Effector memory CD4-positive, alpha-beta T cell (primary cell): ENCODE measurements around the gene TTC39B.

Experiments used
- DNase-seq, 3 donors: peaks; one replicate each; pipeline ENCODE4 v3.0.0-alpha.2; 2020
- H3K27ac ChIP-seq: 2 replicates; pipeline ENCODE4 v1.7.0; 2013; ENCODE audit warnings: mild to moderate bottlenecking, low read length, moderate library complexity; ENCODE audit not compliant: insufficient read depth, poor library complexity, severe bottlenecking
- H3K27me3 ChIP-seq: replicated peaks from 2 replicates; pipeline ENCODE4 v1.7.0; 2013; ENCODE audit warnings: mild to moderate bottlenecking, low read length; ENCODE audit not compliant: insufficient read depth, control insufficient read depth, poor library complexity, severe bottlenecking
- H3K36me3 ChIP-seq: 2 replicates; pipeline ENCODE4 v1.7.0; 2013; ENCODE audit warnings: mild to moderate bottlenecking, low read length, moderate library complexity; ENCODE audit not compliant: control insufficient read depth, insufficient read depth
- H3K4me1 ChIP-seq: 2 replicates; pipeline ENCODE4 v1.7.0; 2013; ENCODE audit warnings: low read length, mild to moderate bottlenecking; ENCODE audit not compliant: control insufficient read depth, insufficient read depth, poor library complexity, severe bottlenecking
- H3K4me3 ChIP-seq: 2 replicates; pipeline ENCODE4 v1.7.0; 2013; ENCODE audit warnings: low read length, low read depth, mild to moderate bottlenecking; ENCODE audit not compliant: insufficient read depth, poor library complexity, severe bottlenecking
- H3K9me3 ChIP-seq: 2 replicates; pipeline ENCODE4 v1.7.0; 2013; ENCODE audit warnings: mild to moderate bottlenecking, low read length, moderate library complexity; ENCODE audit not compliant: control insufficient read depth

TTC39B gene

DNA sequence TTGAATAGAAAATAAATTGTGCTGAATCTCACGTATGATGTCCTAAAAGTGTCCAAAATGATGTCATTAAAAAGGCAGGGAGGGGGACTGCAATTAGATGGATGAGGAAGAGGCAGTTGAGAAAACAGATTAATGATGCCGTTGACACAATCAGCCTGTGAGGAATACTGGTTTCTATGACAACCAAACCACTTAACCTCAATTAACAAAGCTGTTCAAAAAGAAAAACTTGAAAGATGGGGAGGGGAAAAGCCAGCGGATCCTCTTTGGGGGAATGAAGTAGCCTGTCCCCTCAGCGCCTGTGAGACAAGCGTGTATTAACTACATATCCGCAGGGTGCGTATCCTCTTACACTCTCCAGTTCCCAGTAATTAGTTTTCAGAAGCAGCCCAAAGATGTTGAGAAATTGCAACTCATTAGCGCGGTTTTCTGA, 160.7 kb downstream of the TTC39B start:
- Histone ChIP-seq H3K9me3 (no peaks in the 10 kb centered on the region), H3K4me3 (no peak overlapping the region), H3K4me1 (no peaks in the 10 kb centered on the region), H3K36me3 (no peaks in the 10 kb centered on the region), H3K27me3 (no peaks in the 10 kb centered on the region), H3K27ac (no peak overlapping the region)
- DNase-seq, result no peak

DNA sequence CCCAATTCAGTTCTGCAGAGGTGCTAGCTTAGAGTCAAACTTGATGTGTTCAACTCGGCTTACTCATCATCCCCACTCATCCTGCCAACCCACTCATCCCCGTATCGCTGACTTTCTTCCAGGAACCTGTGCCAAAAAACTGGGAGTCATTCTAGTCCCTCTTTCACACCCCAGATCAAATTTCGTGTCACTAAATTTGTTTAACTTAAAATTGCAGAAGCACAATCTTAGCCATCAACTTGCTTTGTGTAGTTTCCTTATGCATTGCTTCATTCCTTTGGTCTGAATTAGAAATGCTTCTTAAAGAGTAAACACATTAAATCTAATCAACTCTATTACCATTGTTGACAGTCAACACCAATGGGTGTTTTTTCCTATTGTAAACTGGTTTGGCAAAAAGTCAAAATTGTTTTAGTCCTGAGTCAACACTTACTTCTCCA, 162.4 kb downstream of the TTC39B start:
- no peak overlapping the region for H3K4me3 ChIP-seq
- no peak overlapping the region for H3K27ac ChIP-seq
- H3K9me3 ChIP-seq, result no peaks in the 10 kb centered on the region
- no peaks in the 10 kb centered on the region for H3K27me3 ChIP-seq
- H3K4me1 ChIP-seq, result no peaks in the 10 kb centered on the region
- no peak for DNase-seq
- no peaks in the 10 kb centered on the region for H3K36me3 ChIP-seq

DNA sequence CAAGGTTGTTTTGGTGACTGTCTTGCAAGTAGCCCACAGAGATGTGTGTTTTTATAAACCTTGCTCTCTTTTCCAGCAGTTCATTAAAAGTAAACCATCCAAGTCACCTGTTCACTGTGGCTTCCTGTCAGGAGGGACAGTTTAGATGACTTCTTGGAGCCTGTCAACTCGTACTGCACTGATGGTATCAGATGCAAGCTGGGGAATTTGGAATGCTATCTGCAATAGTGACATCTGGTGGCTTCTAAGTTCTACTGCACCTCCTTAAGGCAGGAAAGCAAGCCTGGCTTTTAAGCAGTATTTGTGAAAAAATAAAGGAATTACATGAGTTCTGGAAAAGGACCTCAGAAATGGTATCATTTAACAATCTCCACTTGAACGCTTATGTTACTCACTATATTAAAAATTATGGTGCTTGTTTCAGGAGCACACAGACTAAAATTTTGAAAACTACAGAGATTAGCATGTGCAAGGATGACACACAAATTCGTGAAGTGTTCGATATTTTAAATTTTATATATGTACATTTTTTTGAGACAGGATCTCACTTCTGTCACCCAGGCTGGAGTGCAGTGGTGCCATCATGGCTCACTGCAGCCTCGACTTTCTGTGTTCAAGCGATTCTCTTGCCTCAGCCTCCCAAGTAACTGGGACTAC, 164.0 kb downstream of the TTC39B start:
- Histone ChIP-seq H3K27me3 (no peaks in the 10 kb centered on the region), H3K4me3 (no peak overlapping the region), H3K36me3 (no peaks in the 10 kb centered on the region), H3K4me1 (no peaks in the 10 kb centered on the region), H3K27ac (no peak overlapping the region), H3K9me3 (no peaks in the 10 kb centered on the region)
- no peak for DNase-seq

DNA sequence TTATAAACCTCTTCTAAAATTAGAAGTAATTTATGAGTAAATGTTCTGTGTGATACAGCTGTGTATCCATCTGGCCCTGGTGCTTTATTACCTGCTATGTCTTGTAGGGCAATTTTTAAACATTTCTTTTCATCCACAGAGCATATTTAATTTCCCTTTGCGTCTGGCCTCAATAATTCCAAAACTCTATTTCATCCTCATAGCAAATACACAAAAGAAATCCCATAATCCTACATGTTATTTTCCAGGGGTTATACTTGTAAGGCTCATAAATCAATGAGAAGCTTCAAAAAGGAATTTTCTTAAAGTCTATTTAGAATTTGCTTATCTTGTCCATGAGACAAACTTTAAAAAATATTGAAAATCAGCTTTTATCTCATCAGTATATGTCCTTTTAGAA, 167.0 kb downstream of the TTC39B start:
- no peaks in the 10 kb centered on the region for H3K4me1 ChIP-seq
- H3K27ac ChIP-seq, result no peak overlapping the region
- H3K9me3 ChIP-seq, result no peaks in the 10 kb centered on the region
- no peak overlapping the region for H3K4me3 ChIP-seq
- no peak for DNase-seq
- no peaks in the 10 kb centered on the region for H3K36me3 ChIP-seq
- H3K27me3 ChIP-seq, result no peaks in the 10 kb centered on the region

DNA sequence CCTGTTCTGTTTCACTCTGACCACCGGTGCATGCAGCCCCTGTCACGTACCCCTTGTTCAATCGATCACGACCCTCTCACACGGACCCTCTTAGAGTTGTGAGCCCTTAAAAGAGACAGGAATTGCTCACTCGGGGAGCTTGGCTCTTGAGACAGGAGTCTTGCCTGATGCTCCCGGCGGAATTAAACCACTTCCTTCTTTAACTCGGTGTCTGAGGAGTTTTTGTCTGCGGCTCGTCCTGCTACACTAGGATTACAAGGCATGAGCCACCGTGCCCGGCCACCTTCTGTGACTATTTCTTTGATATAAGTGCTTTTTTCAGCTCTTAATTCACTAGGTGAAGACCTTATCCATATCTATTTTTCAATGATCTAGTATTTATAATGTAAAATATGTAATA, 167.5 kb downstream of the TTC39B start:
- H3K27me3 ChIP-seq, result no peaks in the 10 kb centered on the region
- H3K9me3 ChIP-seq, result no peaks in the 10 kb centered on the region
- H3K27ac ChIP-seq, result no peak overlapping the region
- no peaks in the 10 kb centered on the region for H3K36me3 ChIP-seq
- H3K4me1 ChIP-seq, result no peaks in the 10 kb centered on the region
- DNase-seq, result no peak
- no peak overlapping the region for H3K4me3 ChIP-seq

DNA sequence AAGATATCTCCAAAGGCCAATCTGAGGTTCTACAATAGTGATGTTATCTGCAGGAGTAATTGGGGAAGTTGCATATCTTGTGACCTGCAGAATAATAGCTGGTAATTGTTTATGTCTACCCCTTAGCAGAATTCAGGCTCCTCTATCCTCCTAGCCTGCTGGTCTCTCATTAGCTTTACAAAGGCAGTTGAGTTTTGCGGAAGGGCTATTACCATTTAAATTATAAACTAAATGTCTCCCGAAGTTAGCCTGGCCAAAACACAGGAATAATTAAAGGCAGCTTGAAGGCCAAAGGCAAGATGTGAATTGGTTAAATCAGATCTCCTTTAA, 168.7 kb downstream of the TTC39B start:
- Histone ChIP-seq H3K4me1 (no peaks in the 10 kb centered on the region), H3K4me3 (no peak overlapping the region), H3K27me3 (no peaks in the 10 kb centered on the region), H3K27ac (no peak overlapping the region), H3K36me3 (no peaks in the 10 kb centered on the region), H3K9me3 (no peaks in the 10 kb centered on the region)
- no peak for DNase-seq

DNA sequence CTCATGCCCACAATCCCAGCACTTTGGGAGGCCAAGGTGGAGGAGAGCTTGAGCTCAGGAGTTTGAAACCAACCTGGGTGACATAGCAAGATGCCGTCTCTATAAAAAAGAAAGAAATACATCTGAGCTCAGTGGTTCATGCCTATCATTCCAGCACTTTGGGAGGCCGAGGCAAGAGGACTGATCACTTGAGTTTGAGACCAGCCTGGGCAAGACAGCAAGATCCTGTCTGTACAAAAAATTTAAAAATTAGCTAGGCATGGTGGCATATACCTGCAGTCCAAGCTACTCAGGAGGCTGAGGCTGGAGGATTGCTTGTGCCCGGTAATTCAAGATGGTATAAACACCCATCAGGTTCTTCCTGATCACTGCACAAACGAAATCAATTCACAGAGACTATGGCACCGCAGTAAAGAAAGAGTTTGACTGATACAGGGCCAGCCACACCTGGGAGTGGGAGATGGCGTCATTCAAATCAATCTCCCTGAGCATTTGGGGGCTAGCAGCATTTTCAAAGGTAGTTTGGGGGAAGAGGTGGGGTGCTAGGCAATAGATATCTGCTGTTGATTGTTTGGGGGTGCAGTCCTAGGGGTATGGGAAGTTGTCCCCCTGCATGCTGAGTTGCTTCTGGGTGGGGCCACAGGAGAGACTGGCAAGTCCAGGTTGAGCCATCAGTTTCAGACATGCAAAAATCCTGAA, 169.2 kb downstream of the TTC39B start:
- H3K27me3 ChIP-seq, result no peaks in the 10 kb centered on the region
- H3K9me3 ChIP-seq, result no peaks in the 10 kb centered on the region
- H3K4me1 ChIP-seq, result no peaks in the 10 kb centered on the region
- no peaks in the 10 kb centered on the region for H3K36me3 ChIP-seq
- DNase-seq, result no peak
- no peak overlapping the region for H3K4me3 ChIP-seq
- no peak overlapping the region for H3K27ac ChIP-seq

DNA sequence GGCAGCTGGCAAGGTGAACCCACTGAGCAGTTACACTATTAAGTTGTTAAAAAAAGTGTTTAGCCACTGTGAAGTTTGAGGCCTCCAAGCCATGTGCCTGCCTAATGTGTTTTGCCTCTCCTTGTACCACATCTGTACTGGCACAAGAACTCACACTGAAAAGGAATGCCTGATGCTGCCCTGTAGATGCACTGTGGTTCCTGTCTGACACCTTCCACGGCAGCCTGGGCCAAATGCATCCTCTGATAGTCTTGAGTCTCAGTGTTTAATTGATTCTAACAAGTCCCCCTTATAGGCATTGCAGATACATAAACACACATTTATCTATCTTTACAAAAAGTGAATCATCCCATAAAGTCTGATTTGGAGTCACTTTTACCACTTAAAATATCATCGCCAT, 169.9 kb downstream of the TTC39B start:
- Histone ChIP-seq H3K4me1 (no peaks in the 10 kb centered on the region), H3K27ac (no peak overlapping the region), H3K4me3 (no peak overlapping the region), H3K27me3 (no peaks in the 10 kb centered on the region), H3K36me3 (no peaks in the 10 kb centered on the region), H3K9me3 (no peaks in the 10 kb centered on the region)
- DNase-seq, result no peak

DNA sequence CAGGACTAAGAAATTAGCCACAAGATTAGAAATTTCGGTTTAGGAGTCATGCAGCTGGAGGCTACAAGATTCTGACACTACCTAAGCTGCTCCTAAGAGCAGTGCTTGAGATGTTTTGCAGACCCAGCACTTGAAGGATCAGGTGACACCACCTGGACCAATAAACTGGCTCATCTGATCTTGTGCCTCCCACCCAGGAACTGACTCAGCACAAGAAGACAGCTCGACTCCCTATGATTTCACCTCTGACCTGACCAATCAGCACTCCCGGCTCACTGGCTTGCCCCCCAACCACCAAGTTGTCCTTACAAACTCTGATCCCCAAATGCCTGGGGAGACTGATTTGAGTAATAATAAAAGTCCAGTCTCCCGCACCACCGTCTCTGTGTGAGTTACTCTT, 170.4 kb downstream of the TTC39B start:
- Histone ChIP-seq H3K9me3 (no peaks in the 10 kb centered on the region), H3K4me3 (no peak overlapping the region), H3K36me3 (no peaks in the 10 kb centered on the region), H3K4me1 (no peaks in the 10 kb centered on the region), H3K27ac (no peak overlapping the region), H3K27me3 (no peaks in the 10 kb centered on the region)
- no peak for DNase-seq

DNA sequence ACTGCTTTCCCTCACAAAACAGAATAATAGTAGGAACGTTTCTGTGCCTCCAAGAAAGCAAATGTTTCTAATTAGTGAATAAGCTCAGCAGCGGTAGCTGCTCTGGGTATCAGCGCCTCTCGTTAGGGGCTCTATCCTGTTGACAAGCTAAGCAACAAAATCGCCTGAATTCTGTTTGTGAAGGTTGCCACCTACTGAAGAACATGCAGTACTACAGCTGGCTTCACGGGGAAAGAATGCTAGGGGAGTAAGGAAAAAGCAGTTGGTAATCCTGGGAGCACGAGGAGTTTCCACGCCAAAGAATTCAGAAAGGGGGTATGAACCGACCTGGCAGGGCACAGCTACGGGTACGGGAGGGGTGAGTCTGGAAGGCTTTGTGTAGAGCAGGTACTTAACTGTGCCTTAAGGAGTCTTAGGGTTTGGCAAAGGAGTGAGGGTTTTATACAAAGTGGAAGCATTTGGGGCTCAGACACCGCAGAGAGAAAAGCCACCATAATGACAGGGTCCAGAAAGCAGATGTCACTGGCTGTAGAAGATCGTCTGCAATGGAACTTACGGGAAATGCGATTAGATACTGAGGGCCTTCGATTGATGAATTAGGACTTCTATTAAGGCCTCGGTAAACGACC, 171.7 kb downstream of the TTC39B start:
- peak in 1 of 3 donors; percentile 17 for DNase-seq
- Histone ChIP-seq H3K27ac (no peak overlapping the region), H3K4me1 (no peaks in the 10 kb centered on the region), H3K27me3 (no peaks in the 10 kb centered on the region), H3K36me3 (no peaks in the 10 kb centered on the region), H3K9me3 (no peaks in the 10 kb centered on the region), H3K4me3 (no peak overlapping the region)
